GM10847 (cell line): ENCODE data around the gene MRGPRD.

Experiments
- POLR2A ChIP-seq: IDR thresholded peaks from 2 replicates; pipeline ENCODE4 v1.6.1; 2011; ENCODE audit not compliant: insufficient read length; ENCODE audit errors: extremely low read depth

The MRGPRD gene

GRCh38 chr11:69000391-69000790 is 19.6 kb upstream of the MRGPRD start:
- TF ChIP-seq POLR2A: no peak

DNA sequence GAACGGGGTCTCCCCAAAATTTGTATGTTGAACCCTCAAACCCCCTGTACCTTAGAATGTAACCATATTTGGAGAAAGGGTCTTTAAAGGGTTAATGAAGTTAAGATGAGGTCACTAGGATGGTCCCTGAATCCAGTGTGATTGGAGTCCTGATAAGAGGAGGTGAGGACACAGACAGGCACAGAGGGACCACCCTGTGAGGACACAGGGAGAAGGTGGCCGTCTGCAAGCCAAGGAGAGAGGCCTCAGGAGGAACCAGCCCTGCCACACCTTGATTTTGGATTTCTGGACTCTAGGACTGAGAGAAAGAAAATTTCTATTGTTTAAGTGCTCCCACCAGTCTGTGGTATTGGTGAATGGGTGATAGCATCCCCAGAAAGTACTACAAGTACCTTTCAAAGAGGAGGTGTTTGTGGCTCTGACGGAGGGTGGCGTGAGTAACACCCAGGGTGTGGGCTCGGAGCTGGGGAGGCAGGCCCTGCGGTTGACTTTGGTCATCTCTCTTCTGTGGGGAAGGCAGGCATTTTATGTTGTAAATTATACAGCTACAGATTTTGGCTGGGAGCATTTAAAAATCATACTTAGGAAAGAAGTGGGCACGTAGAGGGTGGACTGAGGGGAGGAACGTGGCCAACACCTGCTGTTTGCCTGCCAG is 18.4 kb upstream of the MRGPRD start:
- TF ChIP-seq POLR2A: no peak

- TF ChIP-seq POLR2A: no peak
These were observed 17.7 kb upstream of the MRGPRD start for GRCh38 chr11:68998390-68998911.

DNA sequence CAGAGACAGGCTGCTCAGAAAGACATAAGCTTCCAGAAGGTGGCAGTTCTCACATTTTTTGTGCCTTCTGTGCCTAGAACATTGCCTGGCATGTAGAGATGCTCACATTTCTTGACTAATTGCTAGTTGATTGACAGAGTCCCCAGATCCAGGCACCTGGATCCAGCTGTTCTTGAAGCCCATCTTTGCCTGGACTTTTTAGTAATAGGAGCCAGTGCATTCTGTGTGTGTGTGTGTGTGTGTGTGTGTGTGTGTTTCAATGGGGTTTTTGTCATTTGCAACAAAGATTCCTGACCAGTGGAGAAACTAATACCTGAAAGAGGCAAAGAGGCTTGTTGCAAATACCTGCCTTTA is 17.2 kb upstream of the MRGPRD start:
- no peak for TF ChIP-seq POLR2A

DNA sequence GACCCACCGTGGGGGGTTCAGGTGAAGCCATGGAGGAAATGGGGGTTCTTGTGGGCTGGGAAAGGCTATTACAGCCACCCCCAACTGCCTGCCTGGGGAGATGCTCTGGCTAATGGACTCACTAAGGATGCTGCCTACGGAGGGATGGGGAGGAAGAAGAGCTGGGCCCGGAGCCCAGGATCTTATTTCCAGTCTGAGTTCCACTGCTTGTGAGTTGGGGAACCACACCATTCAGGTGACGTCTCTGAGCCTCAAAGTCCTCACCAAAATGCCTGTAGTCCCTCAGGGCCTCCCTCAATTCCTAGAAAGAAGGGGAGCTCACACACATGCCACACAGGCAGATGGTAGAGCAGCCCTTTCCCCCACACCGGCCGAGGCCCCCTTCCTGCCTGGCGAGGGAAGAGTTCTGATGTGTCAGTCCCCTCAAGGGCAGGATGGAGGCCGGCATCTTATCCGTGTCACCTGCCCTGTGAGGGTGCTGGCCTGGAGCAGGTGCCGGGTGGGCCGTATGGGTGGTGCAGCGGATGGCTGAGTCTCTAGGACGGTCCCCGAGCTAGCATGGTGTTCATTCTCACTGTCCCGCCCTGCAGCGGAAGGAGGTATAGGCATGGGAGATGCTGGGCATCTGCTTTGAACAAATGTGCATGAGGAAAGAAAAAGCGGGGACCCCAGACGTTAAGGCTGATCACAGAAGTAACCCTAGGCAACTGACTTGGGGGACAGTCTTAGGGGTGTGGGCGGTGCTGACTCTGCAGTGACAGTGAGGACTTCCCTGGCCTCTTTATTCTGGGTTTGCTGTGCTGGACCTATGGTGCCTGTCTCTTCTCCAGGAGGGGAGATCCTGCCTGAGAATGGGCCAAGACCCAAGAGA is 16.6 kb upstream of the MRGPRD start:
- TF ChIP-seq POLR2A: no peak

DNA sequence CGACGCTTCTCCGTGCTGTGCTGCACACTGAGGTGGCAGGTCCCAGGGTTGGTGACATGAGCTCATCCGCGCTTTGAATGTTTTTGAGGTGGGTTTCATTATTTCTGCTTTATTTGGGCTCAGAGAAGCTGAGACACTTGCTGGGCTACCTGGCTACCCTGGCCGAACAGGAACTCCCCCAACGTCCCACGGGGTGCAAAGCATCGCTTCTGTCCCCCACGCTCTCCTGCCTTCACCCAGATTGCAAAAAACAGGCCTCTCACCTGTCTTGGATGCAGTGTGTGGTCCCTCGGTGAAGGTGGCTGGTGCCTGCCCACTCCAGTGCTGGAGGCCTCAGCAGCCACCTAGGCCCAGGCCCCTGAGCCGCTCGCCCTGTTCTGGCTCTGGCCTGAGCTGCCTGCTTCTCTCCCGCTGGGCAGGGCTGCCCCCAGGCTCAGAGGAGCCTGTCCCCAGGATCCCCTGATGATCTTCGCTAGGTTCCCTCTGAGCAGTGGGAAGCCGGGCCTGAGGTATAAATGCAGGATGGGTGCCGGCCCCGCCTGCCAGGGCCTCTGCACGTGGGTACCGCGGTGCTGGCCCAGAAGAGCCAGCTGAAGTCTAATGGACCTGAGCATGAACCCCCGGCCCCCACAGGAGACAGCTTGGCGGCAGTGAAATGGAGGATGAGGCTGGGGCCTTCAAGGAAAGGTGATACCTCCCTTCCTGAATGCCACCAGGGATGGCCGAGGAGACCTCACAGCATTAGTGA is 15.8 kb upstream of the MRGPRD start:
- no peak for TF ChIP-seq POLR2A

DNA sequence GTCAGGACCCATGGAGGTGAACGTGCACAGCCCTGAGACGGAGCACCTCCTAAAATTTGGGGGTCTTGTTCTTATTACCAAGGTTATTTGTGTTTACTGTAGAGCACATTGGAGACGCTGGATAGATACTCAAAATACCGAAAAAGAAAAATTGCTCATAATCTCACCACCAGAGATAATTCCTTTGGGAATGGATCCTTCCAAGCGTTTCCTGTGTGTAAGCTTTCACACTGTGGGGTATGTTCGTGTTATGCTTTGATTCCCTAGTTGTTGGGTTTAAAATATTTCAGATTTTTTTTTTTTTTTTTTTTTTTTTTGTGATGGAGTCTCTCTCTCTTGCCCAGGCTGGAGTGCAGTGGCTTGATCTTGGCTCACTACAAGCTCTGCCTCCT is 14.1 kb upstream of the MRGPRD start:
- no peak for TF ChIP-seq POLR2A

GRCh38 chr11:68994161-68994893 is 13.5 kb upstream of the MRGPRD start:
- TF ChIP-seq POLR2A: no peak

GRCh38 chr11:68993546-68993945 is 12.8 kb upstream of the MRGPRD start:
- TF ChIP-seq POLR2A: no peak

- no peak for TF ChIP-seq POLR2A
These were observed 12.0 kb upstream of the MRGPRD start for GRCh38 chr11:68992743-68993255.

- no peak for TF ChIP-seq POLR2A
These were observed 10.4 kb upstream of the MRGPRD start for GRCh38 chr11:68990995-68991780.

- TF ChIP-seq POLR2A: no peak
These were observed 9.3 kb upstream of the MRGPRD start for GRCh38 chr11:68989936-68990606.

GRCh38 chr11:68988491-68988890 is 7.7 kb upstream of the MRGPRD start:
- TF ChIP-seq POLR2A: no peak
